Gastroesophageal sphincter (tissue), 3 donors: ENCODE data around the gene SOX11.
"Not testable (repeated sequence)": the region's sequence is repeated elsewhere in the genome, so short reads cannot be mapped to it uniquely, and the experiment has no call there.

ENCODE experiments used
- CTCF ChIP-seq, 4 experiments: fragments of 200-600 bp in 2 of 4; fragments of 450-650 bp in 2 of 4; sonication (generic) in 1 of 4; IDR thresholded peaks; one replicate each; pipeline ENCODE4 v1.5.1; 2017 to 2019; ENCODE audit warnings: antibody characterized with exemption in 4 of 4, mild to moderate bottlenecking in 2 of 4, moderate library complexity in 2 of 4
- EP300 ChIP-seq: sonication (generic); formaldehyde crosslinking; IDR thresholded peaks from one replicate; pipeline ENCODE4 v1.6.1; 2017; ENCODE audit warnings: antibody characterized with exemption, mild to moderate bottlenecking
- POLR2A ChIP-seq, 2 donors: fragments of 450-650 bp; IDR thresholded peaks; one replicate each; pipeline ENCODE4 v1.6.1; 2017; ENCODE audit warnings: antibody characterized with exemption in 2 of 2, mild to moderate bottlenecking in 2 of 2, moderate library complexity in 1 of 2
- POLR2AphosphoS5 ChIP-seq: sonication (generic); formaldehyde crosslinking; IDR thresholded peaks from one replicate; pipeline ENCODE4 v1.6.1; 2017; ENCODE audit warnings: antibody characterized with exemption

DNA sequence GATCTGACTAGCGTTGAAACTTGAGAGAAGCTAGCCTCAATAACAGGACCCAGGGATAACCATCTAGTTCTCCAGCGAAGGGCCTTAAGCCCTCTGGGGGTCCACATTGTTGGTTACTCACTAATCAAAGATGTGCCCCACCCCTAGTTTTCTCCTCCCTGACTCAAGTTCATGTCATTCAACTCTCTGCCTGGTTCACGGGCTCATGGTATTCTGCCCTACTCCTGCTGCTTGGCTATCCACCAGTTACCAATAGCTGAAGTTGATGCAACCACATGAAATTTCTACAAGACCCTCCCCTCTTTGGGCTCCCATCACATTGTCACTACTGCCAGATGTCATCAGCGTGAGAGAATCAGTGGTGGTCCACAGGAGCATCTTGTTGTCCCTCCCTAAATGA lies 38.4 kb upstream of the SOX11 start:
- not testable (repeated sequence) for TF ChIP-seq CTCF (IDR thresholded peaks at IDR 0.05); EP300; POLR2AphosphoS5; POLR2A (IDR thresholded peaks at IDR 0.05)
